DMS114 treated with DMSO at 0.1 percent for 48 hours (cell line): ENCODE measurements around the gene DUSP5.
A peak's percentile ranks its signal among the peaks of the same experiment; 100 is the strongest.
"Not testable (repeated sequence)": the region's sequence is repeated elsewhere in the genome, so short reads cannot be mapped to it uniquely, and the experiment has no call there.

Experiments
- DNase-seq: peaks from one replicate; lab custom pipeline; 2025; ENCODE audit not compliant: unreplicated experiment; lab: John Stamatoyannopoulos, UW

DUSP5 gene

DNA sequence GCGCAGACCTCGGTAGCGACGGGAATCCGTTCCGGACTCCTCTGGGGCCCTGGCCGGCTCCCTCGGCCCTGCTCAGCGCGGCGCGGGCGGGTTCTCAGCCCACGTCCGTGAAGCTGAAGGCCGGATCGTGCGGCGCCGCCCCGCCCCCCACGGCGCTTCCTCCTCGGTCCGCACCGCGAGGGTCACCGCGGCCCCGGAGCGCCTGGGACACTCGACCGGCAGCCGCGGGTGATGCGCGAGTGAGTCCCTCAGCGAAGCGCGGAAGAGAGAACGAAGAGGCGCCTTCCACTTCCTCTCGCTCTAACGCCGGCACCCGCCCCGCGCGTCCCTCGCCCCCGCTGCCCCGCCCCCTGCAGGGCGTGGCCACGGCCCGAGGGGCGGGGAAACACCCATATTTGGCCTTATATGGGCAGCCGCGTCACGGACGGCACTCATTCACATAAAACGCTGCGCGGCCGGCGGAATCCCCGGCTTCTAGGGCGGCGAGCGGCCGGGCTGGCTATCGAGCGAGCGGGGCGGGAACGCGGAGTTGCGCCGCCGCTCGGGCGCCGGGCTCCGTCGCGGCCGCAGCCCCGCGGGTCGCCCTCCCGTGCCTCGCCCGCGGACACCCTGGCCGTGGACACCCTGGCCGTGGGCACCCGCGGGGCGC is at the start of gene DUSP5:
Gene DUSP5 (plus strand): TSS at position 470 of the 649 bp plus-strand sequence. CDS start 215 bp downstream, outside the sequence.
- peak; percentile 84 for DNase-seq

DNA sequence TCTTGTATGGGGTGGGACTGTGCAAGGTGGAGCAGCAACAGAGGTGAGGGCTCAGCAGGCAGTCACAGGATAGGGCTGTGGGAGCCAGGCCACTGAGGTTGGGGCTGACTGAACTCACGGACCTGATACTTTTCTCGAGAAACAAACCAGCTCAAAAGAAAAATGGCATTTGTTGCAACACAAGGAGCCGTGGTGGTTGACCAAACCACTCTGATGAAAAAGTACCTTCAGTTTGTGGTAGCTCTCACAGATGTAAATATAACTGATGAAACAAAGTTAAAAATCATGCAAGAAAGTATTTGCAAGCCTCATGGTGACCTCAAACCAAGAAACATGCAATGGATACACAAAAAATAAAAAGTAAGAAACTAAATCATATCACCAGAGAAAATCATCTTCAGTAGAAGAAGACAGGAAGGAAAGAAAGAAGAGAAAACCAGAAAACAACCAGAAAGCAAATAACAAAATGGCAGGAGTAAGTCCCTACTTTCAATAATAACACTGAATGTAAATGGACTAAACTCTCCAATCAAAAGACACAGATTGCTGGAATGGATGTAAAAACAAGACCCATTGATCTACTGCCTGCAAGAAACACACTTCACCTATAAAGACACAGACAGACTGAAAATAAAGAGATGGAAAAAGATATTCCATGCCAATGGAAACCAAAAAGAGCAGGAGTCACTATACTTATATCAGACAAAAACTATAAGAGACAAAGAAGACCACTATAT is 48.9 kb upstream of the DUSP5 start:
- DNase-seq = no peak

DNA sequence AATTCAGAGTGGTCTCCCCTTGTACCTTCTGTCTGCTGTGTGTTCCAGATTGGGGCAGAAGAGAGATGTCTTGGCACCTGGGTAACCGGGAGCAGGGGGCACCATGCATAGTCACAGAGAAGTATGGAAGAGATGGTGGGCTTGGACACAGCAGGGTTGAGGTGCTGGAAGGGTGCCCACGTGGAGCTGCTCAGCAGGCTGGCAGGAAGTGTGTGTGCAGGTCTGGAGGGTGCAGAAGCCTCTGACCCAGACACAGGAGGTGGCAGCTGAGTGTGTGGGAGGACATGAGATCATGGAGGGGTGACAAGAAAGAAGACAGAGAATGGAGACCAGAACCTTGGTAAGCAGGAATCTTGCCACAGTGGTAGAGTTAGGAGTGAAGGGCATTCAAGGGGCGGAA is 42.3 kb upstream of the DUSP5 start:
- no peak for DNase-seq

DNA sequence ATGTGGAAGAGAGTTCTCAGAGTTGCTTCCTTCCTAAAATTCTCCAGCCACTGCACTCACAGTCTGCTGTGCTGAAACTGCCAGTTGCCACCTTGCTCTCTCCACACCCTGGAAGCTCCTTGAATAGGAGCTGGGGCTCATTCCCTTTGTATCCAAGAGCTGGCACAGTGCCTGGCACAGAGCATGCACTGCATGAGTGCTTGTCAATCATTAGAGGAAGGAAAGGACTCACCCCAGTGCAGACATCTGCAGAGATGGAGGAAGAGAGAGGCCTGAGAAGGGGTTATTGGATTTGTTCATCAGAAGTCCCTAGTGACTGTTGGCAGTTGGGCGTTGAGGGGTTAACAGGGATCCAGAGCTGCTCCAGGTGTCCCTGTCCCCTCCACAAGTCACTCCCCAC is 41.7 kb upstream of the DUSP5 start:
- no peak for DNase-seq

DNA sequence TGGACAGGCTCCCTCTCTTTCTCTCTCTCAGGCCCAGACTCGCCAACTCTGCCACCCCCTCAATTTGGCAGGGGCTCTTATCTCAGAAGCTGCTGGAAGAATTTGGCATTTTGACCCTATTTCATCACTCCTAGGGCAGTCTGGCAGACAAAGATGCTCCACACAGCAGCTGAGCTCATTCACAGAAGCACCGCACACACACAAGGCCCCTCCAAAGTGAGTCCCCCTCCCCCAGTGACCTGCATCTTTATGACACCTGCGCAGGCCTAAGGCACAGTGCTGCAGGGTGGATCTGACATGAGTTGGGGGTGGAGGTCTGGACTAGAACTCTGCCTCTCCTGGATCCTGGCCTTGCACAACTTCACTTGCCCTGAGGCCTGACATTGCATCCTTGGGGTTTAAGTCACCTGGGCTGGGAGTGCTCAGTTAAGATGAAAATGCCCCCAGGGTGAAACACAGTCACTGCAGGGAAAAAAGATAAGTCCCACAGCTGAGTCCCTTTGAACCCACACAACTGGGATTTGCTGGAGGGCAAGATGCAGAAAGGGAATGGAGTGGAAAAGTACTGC is 41.1 kb upstream of the DUSP5 start:
- no peak for DNase-seq

DNA sequence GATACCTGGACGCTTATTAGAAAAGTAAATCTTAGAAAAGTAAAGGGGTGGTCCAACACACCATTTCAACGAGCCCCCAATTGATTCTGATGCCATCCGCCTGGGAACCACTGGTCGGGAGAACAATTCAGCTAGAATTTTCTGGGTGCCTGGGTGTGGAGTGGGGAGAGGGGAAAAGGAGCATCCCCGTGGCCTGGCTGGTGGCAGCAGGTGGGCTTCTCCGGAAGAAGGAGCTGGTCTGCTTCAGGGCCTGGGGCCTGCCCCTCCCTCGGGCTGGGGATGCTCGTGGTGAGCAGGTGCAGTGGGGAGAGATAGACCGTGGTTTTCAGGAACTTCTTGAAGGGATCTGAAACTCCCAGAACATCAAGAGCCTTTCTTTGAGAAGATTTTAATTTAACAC is 39.9 kb upstream of the DUSP5 start:
- no peak for DNase-seq

GRCh38 chr10:110458266-110458920 is 39.3 kb upstream of the DUSP5 start:
- no peak for DNase-seq

DNA sequence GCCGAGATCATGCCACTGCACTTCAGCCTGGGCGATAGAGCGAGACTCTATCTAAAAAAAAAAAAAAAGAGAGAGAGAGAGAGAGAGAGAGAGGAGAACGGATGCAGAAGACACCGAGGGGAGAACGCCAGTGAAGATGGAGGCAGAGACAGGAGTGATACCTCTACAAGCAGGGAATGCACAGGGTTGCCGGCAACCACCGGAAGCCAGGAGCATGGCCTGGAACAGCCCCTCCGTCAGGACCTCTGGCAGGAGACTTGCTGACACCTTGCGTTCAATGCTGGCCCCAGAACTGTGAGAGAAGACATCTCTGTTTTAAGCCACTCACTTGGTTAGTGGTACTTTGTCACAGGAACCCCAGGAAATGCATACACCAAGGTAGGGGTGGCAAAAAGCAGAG is 38.1 kb upstream of the DUSP5 start:
- no peak for DNase-seq

GRCh38 chr10:110460111-110460809 is 37.4 kb upstream of the DUSP5 start:
- DNase-seq = no peak

- no peak for DNase-seq
Measured at GRCh38 chr10:110461088-110461487, 36.6 kb upstream of the DUSP5 start.

DNA sequence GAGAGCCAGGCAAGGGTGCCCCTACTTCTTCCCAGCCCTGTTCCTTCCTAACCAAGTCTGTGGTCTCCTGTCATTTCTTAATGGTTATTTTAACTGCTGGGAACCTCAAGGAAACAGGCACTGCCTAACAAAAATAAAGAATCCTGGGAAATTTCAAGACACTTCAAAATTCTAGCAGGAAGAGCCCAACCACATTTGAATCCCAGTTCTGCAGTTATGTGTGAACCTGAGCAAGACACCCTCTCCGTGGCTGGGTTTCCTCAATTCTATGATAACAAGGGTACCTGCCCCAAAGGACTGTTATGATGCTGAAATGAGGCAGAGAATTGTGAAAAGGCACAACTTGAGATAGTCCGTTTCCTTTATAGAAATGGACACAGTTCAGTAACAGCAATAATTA is 36.2 kb upstream of the DUSP5 start:
- DNase-seq = no peak

GRCh38 chr10:110462166-110463095 is 35.3 kb upstream of the DUSP5 start:
- no peak for DNase-seq

GRCh38 chr10:110468258-110468657 is 29.4 kb upstream of the DUSP5 start:
- DNase-seq = not testable (repeated sequence)

GRCh38 chr10:110470541-110470940 is 27.2 kb upstream of the DUSP5 start:
- DNase-seq = not testable (repeated sequence)

GRCh38 chr10:110471566-110472139 is 26.1 kb upstream of the DUSP5 start:
- DNase-seq = no peak

DNA sequence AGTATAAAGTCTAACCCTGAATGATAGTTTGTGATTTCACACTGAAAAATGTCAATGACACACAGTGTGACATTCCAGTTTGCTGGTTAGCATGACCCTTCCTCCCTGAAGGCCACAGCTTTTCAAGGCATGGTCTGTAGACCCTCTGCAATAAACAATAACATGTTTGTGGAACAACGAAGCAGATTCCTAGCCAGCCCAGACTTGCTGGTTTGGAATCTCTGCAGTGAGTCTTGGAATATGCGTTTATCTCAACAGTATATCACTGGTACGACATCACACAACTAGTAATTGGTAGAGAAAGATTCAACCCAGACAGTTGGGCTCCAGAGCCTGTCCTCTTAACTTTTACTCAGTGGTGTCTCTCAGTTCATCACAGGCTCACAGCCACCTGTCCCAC is 23.7 kb upstream of the DUSP5 start:
- DNase-seq = no peak

DNA sequence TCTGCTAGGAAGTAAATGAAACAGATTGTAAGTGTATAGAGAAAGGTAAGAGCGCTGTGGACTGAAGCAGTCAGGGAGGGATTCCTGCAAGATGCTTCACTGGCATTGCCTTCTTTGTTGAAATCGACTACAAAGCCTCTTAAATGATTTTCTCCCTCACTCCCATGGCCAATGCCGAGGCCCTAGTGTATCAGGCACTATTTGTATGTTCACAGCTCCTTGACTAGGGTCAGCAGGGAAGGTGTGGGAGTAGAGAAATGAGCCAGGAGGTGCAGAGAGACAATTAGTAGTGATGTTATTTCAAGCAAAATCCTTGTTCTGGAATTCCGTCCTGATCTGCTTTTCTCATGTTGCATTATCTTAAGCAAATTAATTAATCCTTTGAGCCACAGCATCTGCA is 22.9 kb upstream of the DUSP5 start:
- no peak for DNase-seq

- DNase-seq = no peak
Measured at GRCh38 chr10:110475722-110476515, 21.8 kb upstream of the DUSP5 start.

DNA sequence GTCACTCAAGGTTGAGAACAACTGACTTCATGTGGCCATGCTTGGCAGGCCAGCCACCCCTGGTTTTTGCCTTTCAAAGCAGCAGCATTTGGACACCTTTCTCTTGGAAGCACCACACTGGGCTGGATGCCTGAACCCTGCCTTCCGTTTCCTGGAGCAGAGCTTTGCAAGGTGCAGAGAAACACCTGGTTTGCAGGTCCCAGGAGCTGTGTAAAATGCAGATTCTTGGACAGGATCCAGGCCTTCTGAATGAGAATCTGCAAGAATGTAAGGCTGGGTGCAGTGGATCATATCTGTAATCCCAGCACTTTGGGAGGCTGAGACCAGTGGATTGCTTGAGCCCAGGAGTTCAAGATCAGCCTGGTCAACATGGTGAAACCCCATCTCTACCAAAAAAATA is 18.0 kb upstream of the DUSP5 start:
- no peak for DNase-seq
